Measurements from ENCODE around the gene ZP1. TPM values are rescaled to one million over a fixed set of nuclear protein-coding genes. Genes with fewer than 3 reads are reported as not detected.

Gene ZP1
- total and polyA plus RNA-seq, 5 donors, result 0.16 TPM; not detected in 4

- Histone ChIP-seq H3K27me3 (ENCODE audit: control insufficient read depth, insufficient read depth) (no peaks in the 10 kb centered on the region), H3K27ac (ENCODE audit: low read length) (no peak overlapping the region), H3K9me3 (ENCODE audit: control insufficient read depth, low read length) (no peaks in the 10 kb centered on the region), H3K4me1 (ENCODE audit: control insufficient read depth, insufficient read depth, low read length) (no peaks in the 10 kb centered on the region), H3K4me3 (ENCODE audit: low read length) (no peak overlapping the region)
- 70% methylated on average over 7 of the region's 7 CpGs for WGBS
- intact Hi-C loops (cut with DNase I), result no loop called here
- ATAC-seq (no peak), DNase-seq (peak in 1 of 3 donors; percentile 36)
Observed at GRCh38 chr11:60864856-60865513, 2.4 kb upstream of the ZP1 start.

GRCh38 chr11:60867871-60868681 lies 734 bp downstream of the ZP1 start:
- H3K9me3 ChIP-seq (ENCODE audit: control insufficient read depth, low read length), result no peaks in the 10 kb centered on the region
- DNase-seq (peak in 1 of 3 donors; percentile 12), ATAC-seq (no peak)
- no peaks in the 10 kb centered on the region for H3K27me3 ChIP-seq (ENCODE audit: control insufficient read depth, insufficient read depth)
- intact Hi-C loops (cut with DNase I), result no loop called here
- 84% methylated on average over 10 of the region's 10 CpGs for WGBS
- no peak overlapping the region for H3K4me3 ChIP-seq (ENCODE audit: low read length)
- no peak overlapping the region for H3K27ac ChIP-seq (ENCODE audit: low read length)
- peaks cover 13% of the 10 kb centered on the region for H3K4me1 ChIP-seq (ENCODE audit: control insufficient read depth, insufficient read depth, low read length)

- no peaks in the 10 kb centered on the region for H3K27me3 ChIP-seq (ENCODE audit: control insufficient read depth, insufficient read depth)
- 79% methylated on average over 10 of the region's 10 CpGs for WGBS
- DNase-seq (peak in 1 of 3 donors; percentile 11), ATAC-seq (no peak)
- intact Hi-C loops (cut with DNase I), result no loop called here
- H3K4me3 ChIP-seq (ENCODE audit: low read length), result no peak overlapping the region
- no peaks in the 10 kb centered on the region for H3K9me3 ChIP-seq (ENCODE audit: control insufficient read depth, low read length)
- H3K27ac ChIP-seq (ENCODE audit: low read length), result no peak overlapping the region
- peaks cover 13% of the 10 kb centered on the region for H3K4me1 ChIP-seq (ENCODE audit: control insufficient read depth, insufficient read depth, low read length)
Observed at GRCh38 chr11:60868682-60869450, 1.5 kb downstream of the ZP1 start.

GRCh38 chr11:60869451-60869825 lies 2.1 kb downstream of the ZP1 start:
- DNase-seq (peak in 1 of 3 donors; percentile 15), ATAC-seq (no peak)
- intact Hi-C loops (cut with DNase I), result no loop called here
- Histone ChIP-seq H3K4me1 (ENCODE audit: control insufficient read depth, insufficient read depth, low read length) (peaks cover 13% of the 10 kb centered on the region), H3K4me3 (ENCODE audit: low read length) (no peak overlapping the region), H3K27me3 (ENCODE audit: control insufficient read depth, insufficient read depth) (no peaks in the 10 kb centered on the region), H3K9me3 (ENCODE audit: control insufficient read depth, low read length) (no peaks in the 10 kb centered on the region), H3K27ac (ENCODE audit: low read length) (no peak overlapping the region)
- 95% methylated on average over 7 of the region's 7 CpGs for WGBS

GRCh38 chr11:60870276-60870675 lies 2.9 kb downstream of the ZP1 start:
- H3K4me3 ChIP-seq (ENCODE audit: low read length), result no peak overlapping the region
- H3K9me3 ChIP-seq (ENCODE audit: control insufficient read depth, low read length), result no peaks in the 10 kb centered on the region
- H3K27ac ChIP-seq (ENCODE audit: low read length), result no peak overlapping the region
- WGBS, result 79% methylated on average over 3 of the region's 3 CpGs
- intact Hi-C loops (cut with DNase I), result no loop called here
- DNase-seq (peak in 1 of 3 donors; percentile 20), ATAC-seq (no peak)
- H3K27me3 ChIP-seq (ENCODE audit: control insufficient read depth, insufficient read depth), result no peaks in the 10 kb centered on the region
- peaks cover 13% of the 10 kb centered on the region for H3K4me1 ChIP-seq (ENCODE audit: control insufficient read depth, insufficient read depth, low read length)

- intact Hi-C loops (cut with DNase I), result no loop called here
- H3K4me3 ChIP-seq (ENCODE audit: low read length), result no peak overlapping the region
- no peak overlapping the region for H3K27ac ChIP-seq (ENCODE audit: low read length)
- no peaks in the 10 kb centered on the region for H3K27me3 ChIP-seq (ENCODE audit: control insufficient read depth, insufficient read depth)
- 79% methylated on average over 13 of the region's 13 CpGs for WGBS
- H3K9me3 ChIP-seq (ENCODE audit: control insufficient read depth, low read length), result no peaks in the 10 kb centered on the region
- ATAC-seq (no peak), DNase-seq (peak in 1 of 3 donors; percentile 23)
- H3K4me1 ChIP-seq (ENCODE audit: control insufficient read depth, insufficient read depth, low read length), result peaks cover 13% of the 10 kb centered on the region
Observed at GRCh38 chr11:60870733-60871377, 3.5 kb downstream of the ZP1 start.

- Histone ChIP-seq H3K27me3 (ENCODE audit: control insufficient read depth, insufficient read depth) (no peaks in the 10 kb centered on the region), H3K4me3 (ENCODE audit: low read length) (no peak overlapping the region), H3K27ac (ENCODE audit: low read length) (no peak overlapping the region), H3K4me1 (ENCODE audit: control insufficient read depth, insufficient read depth, low read length) (peaks cover 13% of the 10 kb centered on the region), H3K9me3 (ENCODE audit: control insufficient read depth, low read length) (no peaks in the 10 kb centered on the region)
- peak; percentile 67 to 73 for ATAC-seq
- DNase-seq, result peak; percentile 59 to 80 (median 79)
- WGBS, result 72% methylated on average over 7 of the region's 7 CpGs
- intact Hi-C loops (cut with DNase I), result no loop called here
Observed at GRCh38 chr11:60871378-60872061, 4.2 kb downstream of the ZP1 start.

GRCh38 chr11:60872124-60872960 lies 5.0 kb downstream of the ZP1 start:
- WGBS, result 90% methylated on average over 6 of the region's 6 CpGs
- no peaks in the 10 kb centered on the region for H3K9me3 ChIP-seq (ENCODE audit: control insufficient read depth, low read length)
- intact Hi-C loops (cut with DNase I), result no loop called here
- H3K4me3 ChIP-seq (ENCODE audit: low read length), result no peak overlapping the region
- peaks cover 13% of the 10 kb centered on the region for H3K4me1 ChIP-seq (ENCODE audit: control insufficient read depth, insufficient read depth, low read length)
- ATAC-seq (peak; percentile 69 to 74), DNase-seq (peak; percentile 50 to 76 (median 72))
- peak overlapping the region; percentile 31 for H3K27ac ChIP-seq (ENCODE audit: low read length)
- no peaks in the 10 kb centered on the region for H3K27me3 ChIP-seq (ENCODE audit: control insufficient read depth, insufficient read depth)

GRCh38 chr11:60872961-60873524 lies 5.7 kb downstream of the ZP1 start:
- Histone ChIP-seq H3K4me3 (ENCODE audit: low read length) (no peak overlapping the region), H3K9me3 (ENCODE audit: control insufficient read depth, low read length) (no peaks in the 10 kb centered on the region), H3K27me3 (ENCODE audit: control insufficient read depth, insufficient read depth) (no peaks in the 10 kb centered on the region), H3K4me1 (ENCODE audit: control insufficient read depth, insufficient read depth, low read length) (peaks cover 13% of the 10 kb centered on the region), H3K27ac (ENCODE audit: low read length) (no peak overlapping the region)
- intact Hi-C loops (cut with DNase I), result no loop called here
- 64% methylated on average over 16 of the region's 16 CpGs for WGBS
- peak in 1 of 3 donors; percentile 55 for DNase-seq
- peak in 1 of 2 donors; percentile 22 for ATAC-seq
